ENCODE data around the gene FAAP100.
"Not testable (repeated sequence)": the region's sequence is repeated elsewhere in the genome, so short reads cannot be mapped to it uniquely, and the experiment has no call there.

The FAAP100 gene

DNA sequence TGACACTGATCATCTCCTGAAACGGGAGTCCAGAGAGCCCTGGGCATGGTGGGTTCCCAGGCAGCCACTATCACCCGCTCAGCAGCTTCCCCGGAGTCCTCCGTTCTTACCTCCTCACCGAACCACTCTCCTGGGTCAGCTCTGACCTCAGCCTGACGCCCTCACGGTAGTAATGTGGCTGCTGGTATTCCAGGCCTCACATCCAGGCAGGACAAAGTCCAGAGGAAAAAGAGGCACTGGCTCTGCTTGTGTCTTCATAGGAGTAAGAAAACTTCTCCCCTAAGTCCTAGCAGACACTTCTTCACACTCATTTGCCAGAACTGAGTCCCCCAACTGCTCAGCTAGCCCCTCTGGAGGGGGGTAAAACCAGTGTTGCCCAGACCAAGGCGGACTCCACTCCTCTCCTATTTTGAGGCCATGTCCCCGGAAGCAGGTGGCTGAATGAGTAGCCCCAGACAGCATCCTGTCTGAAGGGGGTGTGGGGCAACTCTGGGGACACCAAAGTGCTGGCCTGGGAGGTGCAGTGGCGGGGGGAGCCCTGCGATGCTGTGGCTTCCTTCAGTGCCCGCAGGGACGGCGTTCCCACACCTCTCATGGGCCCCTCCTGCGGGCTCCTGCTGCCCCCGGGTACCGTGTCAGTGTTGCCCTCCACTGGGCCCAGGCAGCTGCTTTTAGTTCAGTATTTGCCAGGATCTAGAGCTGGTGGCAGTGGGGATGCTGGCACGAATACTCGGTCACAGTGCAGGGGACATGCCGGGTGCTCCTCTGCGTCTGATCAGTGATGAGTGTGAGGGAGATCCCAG lies 18.6 kb downstream of the FAAP100 start:
- no peak for DNase-seq (ENCODE audit: extremely low spot score)
- TF ChIP-seq, protein P1, sequence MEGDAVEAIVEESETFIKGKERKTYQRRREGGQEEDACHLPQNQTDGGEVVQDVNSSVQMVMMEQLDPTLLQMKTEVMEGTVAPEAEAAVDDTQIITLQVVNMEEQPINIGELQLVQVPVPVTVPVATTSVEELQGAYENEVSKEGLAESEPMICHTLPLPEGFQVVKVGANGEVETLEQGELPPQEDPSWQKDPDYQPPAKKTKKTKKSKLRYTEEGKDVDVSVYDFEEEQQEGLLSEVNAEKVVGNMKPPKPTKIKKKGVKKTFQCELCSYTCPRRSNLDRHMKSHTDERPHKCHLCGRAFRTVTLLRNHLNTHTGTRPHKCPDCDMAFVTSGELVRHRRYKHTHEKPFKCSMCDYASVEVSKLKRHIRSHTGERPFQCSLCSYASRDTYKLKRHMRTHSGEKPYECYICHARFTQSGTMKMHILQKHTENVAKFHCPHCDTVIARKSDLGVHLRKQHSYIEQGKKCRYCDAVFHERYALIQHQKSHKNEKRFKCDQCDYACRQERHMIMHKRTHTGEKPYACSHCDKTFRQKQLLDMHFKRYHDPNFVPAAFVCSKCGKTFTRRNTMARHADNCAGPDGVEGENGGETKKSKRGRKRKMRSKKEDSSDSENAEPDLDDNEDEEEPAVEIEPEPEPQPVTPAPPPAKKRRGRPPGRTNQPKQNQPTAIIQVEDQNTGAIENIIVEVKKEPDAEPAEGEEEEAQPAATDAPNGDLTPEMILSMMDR (IDR thresholded peaks at IDR 0.05; ENCODE audit: control extremely low read depth, extremely low read depth, low read depth, missing control alignments): no peak
- CTCF ChIA-PET: interaction anchor here (0.7 to 1.4 kb wide), 3 partner anchors 15 to 67 kb away, joined by 3 to 5 read pairs (median 3); no protein-coding TSS in a partner anchor
- POLR2A ChIA-PET: no interaction called here

DNA sequence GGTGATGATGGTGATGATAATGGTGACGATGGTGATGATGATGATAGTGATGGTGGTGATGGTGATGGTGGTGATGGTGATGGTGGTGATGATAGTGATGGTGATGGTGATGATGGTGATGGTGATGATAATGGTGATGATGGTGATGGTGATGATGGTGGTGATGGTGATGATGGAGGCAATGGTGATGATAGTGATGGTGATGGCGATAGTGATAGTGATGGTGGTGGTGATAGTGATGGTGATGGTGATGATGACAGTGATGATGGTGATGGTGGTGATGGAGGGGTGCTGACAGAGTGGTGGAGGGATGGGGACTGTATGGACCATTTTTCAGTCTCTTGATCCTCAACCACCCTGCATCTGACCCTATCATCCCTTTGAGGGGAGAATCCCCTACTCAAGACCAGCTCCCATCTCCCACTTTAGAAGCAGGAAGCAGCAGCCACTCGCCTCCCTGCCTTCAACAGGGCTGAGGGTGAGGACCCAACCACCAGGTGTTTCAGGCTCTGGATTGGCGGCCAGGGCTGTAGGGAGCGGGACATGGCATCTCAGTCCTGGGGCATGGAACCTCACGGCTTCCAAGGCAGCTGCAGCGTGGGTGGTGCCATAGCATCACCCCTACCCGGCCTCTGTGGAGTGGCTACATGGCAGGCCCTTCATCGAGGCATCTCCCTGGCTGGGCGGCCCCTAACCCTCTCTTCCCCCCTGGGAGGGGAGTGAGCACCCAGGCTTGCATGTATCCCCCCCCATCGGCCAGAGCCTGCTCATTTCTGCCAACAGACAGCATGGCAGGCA lies 19.5 kb downstream of the FAAP100 start:
- POLR2A ChIA-PET: no interaction called here
- no peak for DNase-seq (ENCODE audit: extremely low spot score)
- TF ChIP-seq, protein P1 (IDR thresholded peaks at IDR 0.05; ENCODE audit: control extremely low read depth, extremely low read depth, low read depth, missing control alignments): no peak
- CTCF ChIA-PET: no interaction called here

DNA sequence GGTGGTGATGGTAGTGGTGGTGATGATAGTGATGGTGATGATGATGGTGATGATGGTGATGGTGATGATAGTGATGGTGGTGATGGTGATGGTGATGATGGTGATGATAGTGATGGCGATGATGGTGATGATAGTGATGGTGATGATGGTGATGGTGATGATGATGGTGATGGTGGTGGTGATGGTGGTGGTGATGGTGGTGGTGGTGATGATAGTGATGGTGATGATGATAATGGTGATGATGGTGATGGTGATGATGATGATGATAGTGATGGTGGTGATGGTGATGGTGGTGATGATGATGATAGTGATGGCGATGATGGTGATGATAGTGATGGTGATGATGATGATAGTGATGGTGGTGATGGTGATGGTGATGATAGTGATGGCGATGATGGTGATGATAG lies 20.2 kb downstream of the FAAP100 start:
- DNase-seq (ENCODE audit: extremely low spot score); POLR2A ChIA-PET; CTCF ChIA-PET: not testable (repeated sequence)

DNA sequence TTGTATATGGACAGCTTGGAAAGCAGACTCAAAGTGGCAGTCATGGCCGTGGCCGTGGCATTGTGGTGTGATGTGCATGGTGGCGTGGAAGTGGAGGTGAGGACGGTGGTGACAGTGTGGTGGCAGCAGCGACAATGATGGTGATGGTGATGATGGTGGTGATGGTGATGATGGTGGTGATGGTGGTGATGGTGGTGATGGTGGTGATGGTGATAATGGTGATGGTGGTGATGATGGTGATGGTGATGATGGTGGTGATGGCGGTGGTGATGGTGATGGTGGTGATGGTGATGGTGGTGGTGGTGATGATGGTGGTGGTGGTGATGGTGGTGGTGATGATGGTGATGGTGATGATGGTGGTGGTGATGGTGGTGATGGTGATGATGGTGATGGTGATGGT lies 21.1 kb downstream of the FAAP100 start:
- POLR2A ChIA-PET; DNase-seq (ENCODE audit: extremely low spot score); CTCF ChIA-PET: not testable (repeated sequence)

DNA sequence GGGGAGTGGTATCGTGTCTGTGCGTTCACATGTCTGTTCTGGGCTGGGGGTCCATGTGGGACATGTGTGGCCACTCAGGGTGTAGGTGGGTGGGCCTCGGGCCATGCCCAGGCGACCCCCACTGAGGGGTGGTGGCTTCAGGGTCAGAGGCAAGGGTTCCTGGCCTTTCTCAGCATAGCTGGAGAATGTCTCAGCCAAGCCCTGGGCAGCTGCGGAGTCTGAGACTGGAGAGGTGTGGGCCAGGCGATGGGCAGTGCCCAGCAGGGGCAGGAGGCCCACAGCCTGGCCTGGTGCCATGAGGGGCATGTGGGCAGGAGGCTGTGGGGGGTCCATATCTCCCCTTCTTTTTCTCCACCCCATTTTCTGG lies 22.7 kb downstream of the FAAP100 start:
- TF ChIP-seq, protein P1 (IDR thresholded peaks at IDR 0.05; ENCODE audit: control extremely low read depth, extremely low read depth, low read depth, missing control alignments): no peak
- POLR2A ChIA-PET: interaction anchor here (0.6 kb wide), 1 partner anchor 103 kb away, joined by 5 read pairs; no protein-coding TSS in a partner anchor
- CTCF ChIA-PET: interaction anchor here (1.0 to 1.3 kb wide), 2 partner anchors 8 to 10 kb away, joined by 3 read pairs; no protein-coding TSS in a partner anchor
- DNase-seq (ENCODE audit: extremely low spot score): no peak

DNA sequence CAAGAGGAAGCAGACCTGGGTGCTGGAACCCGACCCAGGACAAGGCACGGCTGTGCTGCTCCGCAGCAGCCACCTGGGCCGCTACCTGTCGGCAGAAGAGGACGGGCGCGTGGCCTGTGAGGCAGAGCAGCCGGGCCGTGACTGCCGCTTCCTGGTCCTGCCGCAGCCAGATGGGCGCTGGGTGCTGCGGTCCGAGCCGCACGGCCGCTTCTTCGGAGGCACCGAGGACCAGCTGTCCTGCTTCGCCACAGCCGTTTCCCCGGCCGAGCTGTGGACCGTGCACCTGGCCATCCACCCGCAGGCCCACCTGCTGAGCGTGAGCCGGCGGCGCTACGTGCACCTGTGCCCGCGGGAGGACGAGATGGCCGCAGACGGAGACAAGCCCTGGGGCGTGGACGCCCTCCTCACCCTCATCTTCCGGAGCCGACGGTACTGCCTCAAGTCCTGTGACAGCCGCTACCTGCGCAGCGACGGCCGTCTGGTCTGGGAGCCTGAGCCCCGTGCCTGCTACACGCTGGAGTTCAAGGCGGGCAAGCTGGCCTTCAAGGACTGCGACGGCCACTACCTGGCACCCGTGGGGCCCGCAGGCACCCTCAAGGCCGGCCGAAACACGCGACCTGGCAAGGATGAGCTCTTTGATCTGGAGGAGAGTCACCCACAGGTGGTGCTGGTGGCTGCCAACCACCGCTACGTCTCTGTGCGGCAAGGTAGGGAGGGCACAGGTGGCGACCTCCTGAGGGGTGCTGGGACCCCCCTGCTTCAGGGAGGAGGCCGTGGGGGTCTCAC lies 23.3 kb downstream of the FAAP100 start:
- no peak for DNase-seq (ENCODE audit: extremely low spot score)
- TF ChIP-seq, protein P1 (IDR thresholded peaks at IDR 0.05; ENCODE audit: control extremely low read depth, extremely low read depth, low read depth, missing control alignments): no peak
- POLR2A ChIA-PET: no interaction called here
- CTCF ChIA-PET: interaction anchor here (1.0 to 1.3 kb wide), 2 partner anchors 9 kb away, joined by 3 read pairs; no protein-coding TSS in a partner anchor

DNA sequence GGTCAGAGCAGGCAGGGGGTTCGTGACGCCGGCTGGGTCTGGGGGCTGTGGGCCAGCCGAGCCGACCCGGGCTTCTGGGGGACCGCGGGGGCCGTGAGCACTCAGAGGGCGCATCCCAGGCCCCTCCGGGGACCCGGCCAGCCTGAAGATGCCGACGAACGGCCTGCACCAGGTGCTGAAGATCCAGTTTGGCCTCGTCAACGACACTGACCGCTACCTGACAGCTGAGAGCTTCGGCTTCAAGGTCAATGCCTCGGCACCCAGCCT lies 23.8 kb downstream of the FAAP100 start:
- ChIA-PET POLR2A (no interaction called here), CTCF (interaction anchor here (1.3 kb wide), 1 partner anchor 8 kb away, joined by 3 read pairs; no protein-coding TSS in a partner anchor)
- no peak for DNase-seq (ENCODE audit: extremely low spot score)
- TF ChIP-seq, protein P1 (IDR thresholded peaks at IDR 0.05; ENCODE audit: control extremely low read depth, extremely low read depth, low read depth, missing control alignments): no peak

Measured in GM10248 (cell line).